GM12872 (cell line): ENCODE data around the gene SERTM1.

ENCODE experiments used
- TF ChIP-seq, protein P1 (sequence below): IDR thresholded peaks from 3 replicates; pipeline ENCODE4 v1.5.1; 2011; ENCODE audit warnings: low read depth, mild to moderate bottlenecking, low read length, moderate library complexity; ENCODE audit not compliant: insufficient read depth

The SERTM1 gene

GRCh38 chr13:36712290-36712689 is 38.5 kb downstream of the SERTM1 start:
- TF ChIP-seq, protein P1, sequence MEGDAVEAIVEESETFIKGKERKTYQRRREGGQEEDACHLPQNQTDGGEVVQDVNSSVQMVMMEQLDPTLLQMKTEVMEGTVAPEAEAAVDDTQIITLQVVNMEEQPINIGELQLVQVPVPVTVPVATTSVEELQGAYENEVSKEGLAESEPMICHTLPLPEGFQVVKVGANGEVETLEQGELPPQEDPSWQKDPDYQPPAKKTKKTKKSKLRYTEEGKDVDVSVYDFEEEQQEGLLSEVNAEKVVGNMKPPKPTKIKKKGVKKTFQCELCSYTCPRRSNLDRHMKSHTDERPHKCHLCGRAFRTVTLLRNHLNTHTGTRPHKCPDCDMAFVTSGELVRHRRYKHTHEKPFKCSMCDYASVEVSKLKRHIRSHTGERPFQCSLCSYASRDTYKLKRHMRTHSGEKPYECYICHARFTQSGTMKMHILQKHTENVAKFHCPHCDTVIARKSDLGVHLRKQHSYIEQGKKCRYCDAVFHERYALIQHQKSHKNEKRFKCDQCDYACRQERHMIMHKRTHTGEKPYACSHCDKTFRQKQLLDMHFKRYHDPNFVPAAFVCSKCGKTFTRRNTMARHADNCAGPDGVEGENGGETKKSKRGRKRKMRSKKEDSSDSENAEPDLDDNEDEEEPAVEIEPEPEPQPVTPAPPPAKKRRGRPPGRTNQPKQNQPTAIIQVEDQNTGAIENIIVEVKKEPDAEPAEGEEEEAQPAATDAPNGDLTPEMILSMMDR = no peak

DNA sequence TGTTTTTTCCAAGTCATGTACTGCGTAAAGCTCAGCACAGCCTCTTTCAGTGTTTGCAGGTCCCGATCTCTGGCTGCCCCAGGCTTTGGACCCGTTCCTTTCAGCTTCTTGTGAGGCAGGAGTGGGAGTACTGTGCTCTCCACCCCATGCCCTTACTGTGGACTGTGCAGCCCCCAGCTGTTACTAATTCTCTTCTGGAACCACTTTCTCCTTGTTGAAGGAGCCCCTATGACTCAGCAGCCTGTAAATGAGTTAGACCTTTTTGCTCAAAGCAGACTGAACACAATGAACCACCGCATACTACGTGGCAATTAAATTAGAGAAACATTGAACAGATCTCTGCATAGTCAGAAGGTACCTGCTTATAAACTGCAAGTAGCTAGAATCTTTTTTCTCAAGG is 39.0 kb downstream of the SERTM1 start:
- TF ChIP-seq, protein P1 = no peak

- TF ChIP-seq, protein P1 = no peak
Observed at GRCh38 chr13:36713887-36714286, 40.1 kb downstream of the SERTM1 start.

GRCh38 chr13:36715841-36716240 is 42.0 kb downstream of the SERTM1 start:
- TF ChIP-seq, protein P1 = no peak

- TF ChIP-seq, protein P1 = no peak
Observed at GRCh38 chr13:36717017-36717416, 43.2 kb downstream of the SERTM1 start.

- TF ChIP-seq, protein P1 = no peak
Observed at GRCh38 chr13:36717966-36718545, 44.2 kb downstream of the SERTM1 start.

- TF ChIP-seq, protein P1 = no peak
Observed at GRCh38 chr13:36718686-36719085, 44.9 kb downstream of the SERTM1 start.
